ENCODE results near the gene PLXNA4. TPM values are rescaled to one million over a fixed set of nuclear protein-coding genes. Genes with fewer than 3 reads are reported as not detected.
"Not testable (repeated sequence)": the region's sequence is repeated elsewhere in the genome, so short reads cannot be mapped to it uniquely, and the experiment has no call there.

Gene PLXNA4
- total RNA-seq, 1 experiment from 2014 or later = 0.10 TPM

GRCh38 chr7:132179080-132179430 is 397.2 kb downstream of the PLXNA4 start:
- DNase-seq (ENCODE audit: low read depth, low spot score) (no peak), ATAC-seq (no peak)
- Histone ChIP-seq H3K9me3 (ENCODE audit: control insufficient read depth, insufficient read depth, low read depth, low read length) (no peaks in the 10 kb centered on the region), H3K4me1 (ENCODE audit: control insufficient read depth, insufficient read depth, low read length) (no peaks in the 10 kb centered on the region), H3K36me3 (ENCODE audit: control insufficient read depth, insufficient read depth, low read length) (no peaks in the 10 kb centered on the region), H3K27me3 (ENCODE audit: control insufficient read depth, insufficient read depth, low read length) (no peaks in the 10 kb centered on the region; the same call in 1 of the 2 replicates), H3K4me3 (ENCODE audit: low read depth in 2 of 2, low read length in 2 of 2) (no peak overlapping the region), H3K27ac (ENCODE audit: low read length) (no peak overlapping the region)
- POLR2A ChIA-PET = no interaction called here
- no TSS peak for BruUV-seq (replicated peaks)
- intact Hi-C loops (cut with micrococcal nuclease; ENCODE audit: unreplicated experiment) = no loop called here
- CTCF ChIA-PET = no interaction called here
- in situ Hi-C loops (cut with HindIII; ENCODE audit: low pct_unique_long_range_greater_than_20kb, low sequenced_read_pairs) = no loop called here
- TF ChIP-seq REST (IDR thresholded peaks at IDR 0.05; ENCODE audit: insufficient read depth in 1 of 2, low read depth in 2 of 2, low read length in 1 of 2) = no peak
- no peak for TF ChIP-seq TCF7L2 (IDR thresholded peaks at IDR 0.05; ENCODE audit: low read depth, low read length)
- no peak for TF ChIP-seq SIN3A (IDR thresholded peaks at IDR 0.05; ENCODE audit: borderline replicate concordance, insufficient read depth, low read depth, low read length)
- no peak for TF ChIP-seq CTCF (IDR thresholded peaks at IDR 0.05)
- TF ChIP-seq POLR2AphosphoS5 (IDR thresholded peaks at IDR 0.05; ENCODE audit: low read depth, low read length) = no peak

- ATAC-seq; POLR2A ChIA-PET; BruUV-seq (replicated peaks); DNase-seq (ENCODE audit: low read depth, low spot score); in situ Hi-C loops (cut with HindIII; ENCODE audit: low pct_unique_long_range_greater_than_20kb, low sequenced_read_pairs); H3K27me3 ChIP-seq (ENCODE audit: control insufficient read depth, insufficient read depth, low read length); H3K9me3 ChIP-seq (ENCODE audit: control insufficient read depth, insufficient read depth, low read depth, low read length); H3K27ac ChIP-seq (ENCODE audit: low read length); H3K4me3 ChIP-seq (ENCODE audit: low read depth in 2 of 2, low read length in 2 of 2); H3K4me1 ChIP-seq (ENCODE audit: control insufficient read depth, insufficient read depth, low read length); H3K36me3 ChIP-seq (ENCODE audit: control insufficient read depth, insufficient read depth, low read length); intact Hi-C loops (cut with micrococcal nuclease; ENCODE audit: unreplicated experiment); CTCF ChIA-PET: not testable (repeated sequence)
Observed at GRCh38 chr7:132178402-132179079, 397.7 kb downstream of the PLXNA4 start.

GRCh38 chr7:132177708-132178401 is 398.4 kb downstream of the PLXNA4 start:
- intact Hi-C loops (cut with micrococcal nuclease; ENCODE audit: unreplicated experiment) (no loop called here), in situ Hi-C loops (cut with HindIII; ENCODE audit: low pct_unique_long_range_greater_than_20kb, low sequenced_read_pairs) (no loop called here)
- no peak for DNase-seq (ENCODE audit: low read depth, low spot score)
- ChIA-PET CTCF (no interaction called here), POLR2A (no interaction called here)
- no peaks in the 10 kb centered on the region; the same call in 1 of the 2 replicates for H3K27me3 ChIP-seq (ENCODE audit: control insufficient read depth, insufficient read depth, low read length)
- H3K27ac ChIP-seq (ENCODE audit: low read length) = no peak overlapping the region
- no TSS peak for BruUV-seq (replicated peaks)
- no peak overlapping the region for H3K4me3 ChIP-seq (ENCODE audit: low read depth in 2 of 2, low read length in 2 of 2)
- no peaks in the 10 kb centered on the region for H3K36me3 ChIP-seq (ENCODE audit: control insufficient read depth, insufficient read depth, low read length)
- H3K4me1 ChIP-seq (ENCODE audit: control insufficient read depth, insufficient read depth, low read length) = no peaks in the 10 kb centered on the region
- no peaks in the 10 kb centered on the region for H3K9me3 ChIP-seq (ENCODE audit: control insufficient read depth, insufficient read depth, low read depth, low read length)
- no peak for ATAC-seq
- TF ChIP-seq REST (IDR thresholded peaks at IDR 0.05; ENCODE audit: insufficient read depth in 1 of 2, low read depth in 2 of 2, low read length in 1 of 2) (no peak), SIN3A (IDR thresholded peaks at IDR 0.05; ENCODE audit: borderline replicate concordance, insufficient read depth, low read depth, low read length) (no peak), CTCF (IDR thresholded peaks at IDR 0.05) (no peak), POLR2AphosphoS5 (IDR thresholded peaks at IDR 0.05; ENCODE audit: low read depth, low read length) (no peak), TCF7L2 (IDR thresholded peaks at IDR 0.05; ENCODE audit: low read depth, low read length) (no peak)

All from Panc1 (cell line).